GM21447 (cell line): Measurements from ENCODE around the gene ZNF674.

ENCODE experiments used
- ATAC-seq: cut with Tn5 transposase; IDR thresholded peaks from one replicate; pipeline ENCODE4 v1.9.1; 2021; ENCODE audit not compliant: unreplicated experiment

The ZNF674 gene

DNA sequence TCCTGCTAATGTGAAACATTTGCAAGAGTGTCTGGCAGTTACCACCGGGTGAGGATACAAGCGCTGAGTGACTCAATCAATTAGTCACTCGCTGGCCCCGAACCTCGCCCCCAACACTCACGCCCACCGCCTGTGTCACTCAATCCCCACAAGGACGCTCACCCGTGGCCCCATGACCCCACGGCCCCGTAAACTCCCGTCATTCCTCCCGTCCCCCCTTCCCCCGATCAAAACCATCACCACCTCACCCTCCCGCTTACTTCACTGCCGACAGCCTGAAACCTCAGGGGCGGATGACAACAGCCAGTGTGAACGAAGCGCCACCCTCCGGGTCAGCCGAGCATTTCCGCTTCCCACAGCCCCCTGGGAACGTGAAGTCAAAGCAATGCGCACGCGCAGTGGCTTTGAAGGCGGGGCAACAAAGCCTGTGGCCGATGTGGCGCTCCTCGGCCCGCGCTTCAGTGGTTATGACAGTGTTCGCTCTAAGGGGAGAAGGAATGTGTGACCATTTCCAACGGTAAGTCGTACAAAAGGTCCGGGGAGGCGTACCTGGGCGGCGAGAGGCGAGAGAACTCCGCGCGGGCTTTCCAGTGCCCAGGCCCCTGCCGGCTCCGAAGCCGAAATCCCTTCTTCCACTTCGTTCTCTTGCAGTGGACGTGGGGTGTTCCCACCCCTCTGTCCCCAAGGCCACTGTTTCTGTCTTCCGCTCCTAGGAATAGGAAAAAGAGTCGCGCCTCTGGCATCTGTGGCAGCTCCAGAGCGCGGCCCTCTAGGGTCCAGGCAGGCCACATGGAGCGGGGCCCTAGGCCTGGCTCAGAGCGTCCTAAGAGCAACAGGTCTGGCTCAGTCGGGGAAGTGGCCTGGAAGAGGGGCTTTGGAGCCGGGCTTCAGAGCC is at the start of gene ZNF674:
ZNF674 (minus strand) TSS at position 311 of the 895 bp plus-strand sequence. CDS start 3,334 bp downstream, outside the sequence.
- ATAC-seq = peak; percentile 91

DNA sequence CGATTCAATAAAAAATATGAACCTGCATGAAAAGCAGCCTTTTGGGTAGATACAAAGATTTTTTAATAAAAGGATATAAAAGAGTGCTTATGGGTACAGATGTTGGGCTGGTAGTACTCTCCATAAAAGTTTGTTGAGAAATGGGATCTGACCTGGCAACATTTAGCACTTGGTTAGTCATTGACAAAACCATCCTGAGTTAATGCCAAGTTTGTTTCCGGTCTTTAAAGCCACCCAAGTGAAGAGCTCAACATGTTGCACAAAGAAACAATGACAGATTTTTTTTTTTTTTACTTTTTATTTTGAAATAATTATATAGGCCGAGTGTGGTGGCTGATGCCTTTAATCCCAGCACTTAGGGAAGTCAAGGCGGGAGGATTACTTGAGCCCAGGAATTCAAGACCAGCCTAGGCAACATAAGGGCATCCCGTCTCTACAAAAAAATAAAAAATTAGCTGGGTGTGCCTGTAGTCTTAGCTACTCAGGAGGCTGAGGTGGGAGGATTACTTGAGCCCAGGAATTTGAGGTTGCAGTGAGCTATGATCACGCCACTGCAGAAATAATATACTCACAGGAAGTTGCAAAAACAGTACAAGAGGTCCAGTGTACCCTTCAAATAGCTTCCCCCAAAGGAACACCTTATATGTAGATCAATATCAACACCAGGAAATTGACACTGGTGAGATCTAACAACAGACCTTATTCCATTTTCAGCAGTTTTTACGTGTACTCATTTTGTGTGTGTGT is 44.9 kb upstream of the ZNF674 start:
- no peak for ATAC-seq

DNA sequence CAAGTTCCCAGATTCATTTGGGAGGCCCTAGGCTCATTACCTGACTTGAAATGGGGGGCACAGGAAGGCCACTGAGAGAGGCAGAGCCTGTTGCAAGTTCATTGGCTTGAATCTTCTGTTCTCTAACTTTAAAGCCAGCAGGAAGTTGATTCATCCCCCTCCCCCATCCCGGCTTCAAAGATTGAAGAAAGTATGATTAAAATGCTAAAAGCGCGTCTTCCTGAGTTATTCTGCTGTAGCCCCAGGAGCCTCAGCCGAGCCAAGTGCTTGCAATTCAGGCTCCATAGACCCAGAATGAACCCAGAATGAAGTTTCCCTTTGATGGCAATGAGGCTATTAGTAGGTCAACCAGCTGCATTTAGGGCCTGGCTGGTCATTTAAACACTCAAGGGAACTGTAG is 43.0 kb upstream of the ZNF674 start:
- no peak for ATAC-seq

DNA sequence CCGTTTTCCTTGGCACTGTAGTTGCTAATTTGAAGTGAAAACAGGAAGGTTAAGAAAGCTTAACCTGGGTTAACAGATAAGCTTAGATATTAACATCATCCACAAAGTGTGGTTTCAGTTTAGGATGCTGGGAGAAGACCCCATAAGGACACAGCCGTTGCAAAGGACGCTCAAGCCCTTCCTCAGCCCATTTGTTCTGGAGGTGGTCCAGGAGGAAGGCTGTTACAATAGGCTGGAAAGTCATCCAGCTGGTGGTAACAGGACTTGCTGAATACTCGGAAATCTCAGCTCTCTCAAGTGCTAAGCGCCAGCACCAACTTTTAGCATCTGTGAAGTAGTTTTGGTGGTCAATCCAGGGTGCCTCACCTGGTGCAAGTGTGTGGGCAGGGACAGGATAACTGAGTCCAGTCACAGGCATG is 42.5 kb upstream of the ZNF674 start:
- no peak for ATAC-seq

DNA sequence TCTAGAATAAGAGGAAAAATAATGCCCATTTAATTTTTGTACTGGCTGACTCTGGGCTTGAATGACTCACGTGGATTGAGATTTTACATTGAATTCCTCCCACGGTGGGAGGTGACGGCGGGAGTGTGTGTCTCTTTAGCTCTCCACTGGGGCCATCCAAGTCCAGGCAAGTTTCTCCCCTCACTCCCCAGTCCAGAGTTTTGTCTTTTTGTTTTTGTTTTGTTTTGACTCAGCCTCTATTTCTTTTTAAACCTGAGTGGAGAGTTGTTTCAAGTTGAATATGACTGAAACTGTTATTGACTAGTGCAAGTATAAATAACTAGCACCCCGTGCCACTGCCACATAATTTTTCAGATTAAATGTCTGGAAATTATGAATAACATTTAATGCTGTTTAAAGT is 41.9 kb upstream of the ZNF674 start:
- peak; percentile 81 for ATAC-seq

DNA sequence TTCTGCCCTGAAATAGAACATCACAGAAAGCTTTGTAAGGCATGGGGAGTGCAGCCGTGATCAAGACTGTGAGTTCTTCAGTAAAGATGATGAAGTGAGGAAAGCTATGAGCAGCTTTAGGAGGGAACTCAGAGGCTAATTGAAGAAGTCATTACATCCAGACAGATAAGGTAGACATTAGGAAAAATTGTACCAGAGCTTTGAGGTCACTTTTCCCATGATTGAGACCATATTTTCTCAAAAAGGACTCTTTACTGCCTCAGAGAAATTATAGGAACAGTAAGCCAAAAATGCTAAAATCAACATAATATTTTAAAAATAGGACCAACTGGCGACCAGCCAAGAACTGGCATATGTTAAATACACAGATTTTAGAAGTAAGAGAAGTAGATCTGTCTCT is 39.5 kb upstream of the ZNF674 start:
- ATAC-seq = no peak

DNA sequence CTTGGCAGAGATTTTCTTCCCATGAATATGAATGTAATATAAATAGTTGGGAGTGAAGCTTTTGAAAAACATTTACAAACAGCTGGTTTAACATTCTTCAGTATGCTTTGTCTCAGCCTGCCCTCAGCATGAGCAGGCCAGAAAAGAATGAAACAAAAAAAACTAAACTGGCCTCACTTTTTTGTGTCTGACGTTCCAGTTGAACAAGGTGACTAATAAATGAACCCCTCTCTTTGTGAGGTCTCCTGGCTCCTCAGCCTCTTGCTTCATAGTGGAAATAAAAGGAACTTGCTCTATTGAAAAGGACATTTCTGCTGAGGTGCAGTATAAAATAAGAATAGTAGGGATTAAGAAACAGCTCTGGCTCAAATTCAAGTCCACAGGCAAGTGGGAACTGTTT is 37.7 kb upstream of the ZNF674 start:
- no peak for ATAC-seq

DNA sequence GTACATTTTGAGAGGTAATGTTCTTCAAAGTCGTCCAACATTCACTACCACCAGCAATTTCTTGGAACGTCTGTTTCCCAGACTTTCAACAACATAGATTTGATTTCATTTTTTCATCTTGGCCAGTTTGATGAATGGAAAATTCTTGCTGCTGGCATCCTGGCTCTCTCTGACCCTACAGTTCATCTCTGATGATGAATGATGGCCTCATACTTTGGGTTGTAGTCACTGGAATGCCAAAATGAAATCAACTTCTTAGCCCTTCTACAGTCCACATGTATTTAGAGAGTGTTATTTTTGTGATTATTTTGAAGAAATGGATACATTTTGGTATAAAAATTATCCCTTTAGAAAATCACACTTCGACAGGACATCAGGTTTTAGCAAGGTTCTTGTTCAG is 37.1 kb upstream of the ZNF674 start:
- ATAC-seq = no peak

DNA sequence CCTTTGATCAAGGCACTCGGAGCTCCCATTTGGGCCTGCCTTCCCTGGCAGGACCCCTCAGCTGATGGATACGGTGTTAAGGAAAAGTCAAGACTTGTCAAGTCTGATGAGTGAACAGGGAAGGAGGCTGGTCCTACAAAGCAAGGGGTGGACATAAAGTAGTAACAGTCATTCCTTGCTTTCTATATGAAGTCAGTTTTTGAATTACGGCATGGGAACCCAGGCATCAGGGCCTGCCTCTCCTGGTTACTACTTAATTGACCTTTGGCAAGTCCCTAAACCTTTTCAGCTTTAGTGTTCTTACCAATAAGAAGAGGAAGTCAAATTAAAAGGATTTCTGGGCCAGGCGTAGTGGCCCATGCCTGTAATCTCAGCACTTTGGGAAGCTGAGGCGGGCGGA is 35.4 kb upstream of the ZNF674 start:
- ATAC-seq = no peak

DNA sequence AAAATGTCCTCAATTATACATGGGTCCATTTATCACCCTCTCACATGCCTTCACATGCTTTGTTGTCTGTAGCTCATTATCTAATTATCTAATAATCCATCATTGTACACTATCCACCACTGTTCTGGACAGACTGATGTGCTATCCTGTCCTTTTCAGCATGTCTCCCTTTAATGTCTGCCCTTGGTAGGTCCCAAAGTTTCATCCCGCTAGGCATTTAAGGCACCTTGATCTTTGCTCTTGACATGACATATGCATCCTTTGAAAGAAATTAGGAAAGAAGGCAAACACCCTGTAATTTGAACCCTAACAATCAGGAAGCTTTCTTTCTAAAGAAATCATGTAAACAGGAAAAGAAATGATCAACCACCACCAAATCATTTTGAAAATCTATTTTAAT is 34.0 kb upstream of the ZNF674 start:
- no peak for ATAC-seq

DNA sequence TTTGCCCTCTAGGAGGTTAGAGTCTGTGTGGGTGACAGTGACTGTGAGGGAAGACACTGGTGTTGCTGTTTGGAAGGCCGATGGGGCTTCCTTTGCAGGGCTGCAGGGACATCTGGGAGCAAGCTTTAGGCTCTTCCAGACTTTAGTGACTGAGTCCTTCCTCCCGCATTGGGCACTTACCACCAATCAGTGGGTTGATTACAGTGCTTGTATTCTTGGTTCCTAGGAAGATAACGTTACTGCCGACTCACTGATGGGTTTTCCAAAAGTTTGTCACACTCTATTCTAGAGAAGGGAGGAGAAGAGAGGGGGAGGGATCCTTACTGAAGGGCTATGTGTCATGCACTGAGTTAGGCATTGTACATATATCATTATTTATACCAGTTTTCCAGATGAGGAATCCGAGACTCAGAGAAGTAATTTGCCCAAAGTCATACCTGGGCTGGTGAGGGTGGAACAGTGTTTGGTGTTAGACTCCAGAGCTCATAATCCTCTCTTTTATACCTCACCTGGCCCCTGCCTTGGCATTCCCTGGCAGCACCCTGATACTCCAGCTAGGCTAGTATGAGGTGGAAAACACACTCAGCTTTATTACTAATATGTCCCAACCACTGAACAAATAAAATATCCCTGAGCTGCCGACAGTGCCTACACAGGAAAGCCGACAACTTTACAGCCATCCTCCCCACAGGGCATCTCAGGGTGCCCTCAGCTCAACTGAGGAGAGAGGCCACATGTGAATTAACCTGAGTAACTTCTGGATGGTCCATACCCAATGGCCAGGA is 32.2 kb upstream of the ZNF674 start:
- ATAC-seq = no peak

DNA sequence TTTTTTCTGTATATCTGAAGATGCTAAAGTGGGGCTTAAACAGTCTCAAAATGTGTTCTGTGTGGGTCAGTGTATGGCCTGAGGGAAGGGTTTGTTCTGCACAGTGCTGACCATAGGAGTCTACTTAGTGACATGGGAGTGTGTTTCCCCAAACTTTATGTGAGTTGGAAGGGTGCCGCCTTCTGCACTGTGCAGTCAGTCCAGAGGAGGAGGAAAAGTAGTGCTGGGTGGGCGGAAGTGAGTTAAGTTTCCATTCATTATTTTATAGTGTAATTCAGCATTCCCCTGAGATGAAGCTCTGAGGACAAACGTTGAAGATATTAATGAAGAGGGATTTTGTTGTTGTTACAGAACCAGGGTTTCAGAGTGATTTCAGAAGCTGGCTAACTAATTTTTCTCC is 31.2 kb upstream of the ZNF674 start:
- no peak for ATAC-seq

DNA sequence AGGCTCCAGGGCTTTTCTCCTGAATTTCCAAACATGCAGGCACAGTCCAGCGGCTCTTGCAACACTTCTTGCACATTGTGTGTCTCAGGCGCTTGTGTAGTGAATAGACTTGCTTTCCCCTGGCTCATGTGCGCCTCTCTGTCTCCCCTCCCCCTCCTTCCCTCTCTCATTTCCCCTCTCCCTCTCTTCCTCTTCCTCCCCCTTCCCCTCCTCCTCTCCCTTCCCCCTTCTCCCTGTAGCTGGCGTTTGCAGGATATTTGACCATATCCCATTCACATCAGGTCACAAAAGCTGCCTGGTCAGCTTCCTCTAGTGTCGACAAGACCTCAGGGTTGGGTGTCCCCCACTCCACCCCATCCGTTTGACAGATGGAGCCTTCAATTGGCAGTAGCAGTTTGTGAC is 30.8 kb upstream of the ZNF674 start:
- ATAC-seq = no peak

DNA sequence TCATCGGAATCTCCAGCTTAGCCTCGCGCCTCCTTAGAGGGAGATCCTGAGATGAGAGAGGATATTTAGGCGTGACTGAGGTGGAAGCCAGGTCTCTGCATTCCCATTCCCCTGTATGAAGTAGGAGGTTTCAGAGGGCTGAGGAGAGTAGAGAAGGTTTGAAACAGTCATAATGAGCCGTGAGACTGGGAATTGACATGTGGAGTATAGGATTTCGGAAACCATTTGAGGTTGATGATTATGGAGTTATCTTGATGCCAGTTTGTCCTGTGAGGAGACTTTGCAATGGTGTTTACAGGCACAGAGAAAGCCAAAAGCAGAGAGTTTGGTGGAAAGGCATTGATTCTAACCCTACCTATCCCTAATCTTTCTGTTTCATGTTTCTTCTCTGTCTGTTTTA is 30.4 kb upstream of the ZNF674 start:
- no peak for ATAC-seq

DNA sequence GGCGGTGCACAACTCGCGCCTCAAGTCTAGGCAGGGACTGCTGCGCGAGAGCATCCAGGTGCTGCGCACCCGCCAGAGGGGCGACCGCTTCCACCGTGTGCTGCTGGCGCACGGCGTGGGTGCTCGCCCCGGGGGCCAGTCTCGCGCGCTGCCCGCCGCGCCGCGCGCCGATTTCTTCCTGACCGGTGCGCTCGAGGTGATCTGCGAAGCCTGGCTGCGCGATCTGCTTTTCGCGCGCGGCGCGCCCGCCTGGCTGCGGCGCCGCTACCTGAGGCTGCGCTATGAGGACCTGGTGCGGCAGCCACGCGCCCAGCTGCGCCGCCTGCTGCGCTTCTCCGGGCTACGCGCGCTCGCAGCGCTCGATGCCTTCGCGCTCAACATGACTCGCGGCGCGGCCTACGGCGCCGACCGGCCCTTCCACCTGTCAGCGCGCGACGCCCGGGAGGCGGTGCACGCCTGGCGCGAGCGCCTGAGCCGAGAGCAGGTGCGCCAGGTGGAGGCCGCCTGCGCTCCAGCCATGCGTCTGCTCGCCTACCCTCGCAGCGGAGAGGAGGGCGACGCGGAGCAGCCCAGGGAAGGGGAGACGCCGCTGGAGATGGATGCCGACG is 29.7 kb upstream of the ZNF674 start:
- ATAC-seq = no peak

DNA sequence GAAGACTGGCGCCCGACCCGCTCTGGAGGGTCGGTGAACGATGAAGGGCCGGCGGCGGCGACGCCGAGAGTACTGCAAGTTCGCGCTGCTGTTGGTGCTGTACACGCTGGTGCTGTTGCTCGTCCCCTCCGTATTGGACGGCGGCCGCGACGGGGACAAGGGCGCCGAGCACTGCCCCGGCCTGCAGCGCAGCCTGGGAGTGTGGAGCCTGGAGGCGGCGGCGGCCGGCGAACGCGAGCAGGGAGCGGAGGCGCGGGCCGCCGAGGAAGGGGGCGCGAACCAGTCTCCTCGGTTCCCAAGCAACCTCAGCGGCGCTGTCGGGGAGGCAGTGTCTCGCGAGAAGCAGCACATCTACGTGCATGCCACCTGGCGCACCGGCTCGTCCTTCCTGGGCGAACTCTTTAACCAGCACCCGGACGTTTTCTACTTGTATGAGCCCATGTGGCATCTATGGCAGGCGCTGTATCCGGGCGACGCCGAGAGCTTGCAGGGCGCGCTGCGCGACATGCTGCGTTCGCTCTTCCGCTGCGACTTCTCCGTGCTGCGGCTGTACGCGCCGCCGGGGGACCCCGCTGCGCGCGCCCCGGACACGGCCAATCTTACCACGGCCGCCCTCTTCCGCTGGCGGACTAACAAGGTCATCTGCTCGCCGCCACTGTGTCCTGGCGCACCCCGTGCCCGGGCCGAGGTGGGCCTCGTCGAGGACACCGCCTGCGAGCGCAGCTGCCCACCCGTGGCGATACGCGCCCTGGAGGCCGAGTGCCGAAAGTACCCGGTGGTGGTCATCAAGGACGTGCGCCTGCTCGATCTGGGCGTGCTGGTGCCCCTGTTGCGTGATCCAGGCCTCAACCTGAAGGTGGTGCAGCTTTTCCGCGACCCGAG is 28.9 kb upstream of the ZNF674 start:
- ATAC-seq = peak; percentile 29

DNA sequence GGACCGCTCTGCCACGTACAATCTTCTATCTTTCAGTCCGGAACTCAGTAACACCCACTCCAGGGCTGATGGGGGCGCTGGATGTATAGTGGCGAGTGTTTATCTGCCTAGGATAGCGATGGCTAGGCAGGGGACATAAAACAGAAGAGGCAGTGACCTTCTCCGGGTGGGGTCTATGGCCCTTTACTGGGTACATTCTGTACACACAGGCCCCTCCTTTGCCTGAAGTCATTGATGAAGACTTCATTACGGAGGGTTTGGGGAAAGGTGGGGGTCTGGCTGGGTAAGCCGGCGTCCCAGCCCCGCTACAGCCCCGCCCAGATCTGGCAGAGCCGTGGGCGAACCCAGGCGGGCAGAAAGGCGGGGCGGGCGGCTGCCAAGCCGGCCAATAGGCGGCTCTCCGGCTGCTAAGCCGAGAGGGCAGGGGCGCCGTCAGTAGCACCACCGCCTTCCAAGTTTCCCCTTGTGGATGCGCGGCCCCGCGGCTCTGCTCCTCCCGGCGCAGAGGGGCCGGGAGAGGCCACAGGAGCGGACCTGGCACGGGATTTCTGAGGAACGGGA is 28.2 kb upstream of the ZNF674 start, which contains the start of gene CHST7:
CHST7 (plus strand) TSS at position 435 of the 561 bp plus-strand sequence. CDS start 167 bp downstream, outside the sequence.
- ATAC-seq = peak; percentile 31

DNA sequence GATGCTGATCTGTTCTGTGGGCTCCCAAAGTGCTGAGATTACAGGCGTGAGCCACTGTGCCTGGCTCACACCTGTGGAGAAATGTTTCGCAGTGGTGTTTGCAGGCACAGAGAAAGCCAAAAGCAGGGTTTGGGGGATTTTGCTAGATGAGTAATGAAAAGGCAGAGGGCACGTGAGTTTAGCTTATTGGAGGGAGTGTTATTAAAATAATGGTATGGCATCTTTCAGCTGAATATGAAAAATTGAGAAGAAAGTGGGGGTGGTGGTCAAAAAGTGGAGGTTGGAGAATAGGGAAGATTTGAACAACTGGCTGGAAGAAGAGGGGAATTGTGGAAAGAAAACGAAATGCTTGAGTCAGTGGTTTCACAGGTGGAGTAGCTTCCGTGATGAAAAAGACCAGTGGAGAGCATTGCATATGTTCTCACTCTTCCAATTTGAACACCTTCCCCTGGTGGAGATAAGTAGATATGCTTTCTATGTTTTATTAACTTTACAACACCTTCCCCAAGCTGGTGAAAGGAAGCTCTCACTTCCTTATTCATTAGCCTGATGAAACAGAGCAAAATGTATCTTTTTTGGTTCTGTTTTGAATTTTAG is 27.2 kb upstream of the ZNF674 start:
- ATAC-seq = peak; percentile 42
